Upper lobe of left lung (tissue), 4 donors: ENCODE measurements around the gene RPS24.

Source experiments
- CTCF ChIP-seq, 6 experiments: fragments of 450-650 bp in 4 of 6; fragments of 200-600 bp in 2 of 6; sonication (generic) in 2 of 6; IDR thresholded peaks; one replicate each; pipeline ENCODE4 v1.5.1; 2016 to 2019; ENCODE audit warnings: antibody characterized with exemption in 6 of 6
- EP300 ChIP-seq, 4 donors: sonication (generic); formaldehyde crosslinking; IDR thresholded peaks; one replicate each; pipeline ENCODE4 v1.5.1; 2017; ENCODE audit warnings: antibody characterized with exemption in 4 of 4, control low read depth in 2 of 4
- POLR2A ChIP-seq, 4 donors: fragments of 450-650 bp; IDR thresholded peaks; one replicate each; pipeline ENCODE4 v1.5.1; 2016 to 2017; ENCODE audit warnings: antibody characterized with exemption in 4 of 4, mild to moderate bottlenecking in 2 of 4
- POLR2AphosphoS5 ChIP-seq, 2 donors: sonication (generic); formaldehyde crosslinking; IDR thresholded peaks; one replicate each; pipeline ENCODE4 v1.5.1; 2017; ENCODE audit warnings: antibody characterized with exemption in 2 of 2

GRCh38 chr10:78069151-78069550, 35.5 kb downstream of the RPS24 start:
- TF ChIP-seq CTCF (IDR thresholded peaks at IDR 0.05) = no peak
- TF ChIP-seq POLR2A (IDR thresholded peaks at IDR 0.05) = no peak
- no peak for TF ChIP-seq EP300 (IDR thresholded peaks at IDR 0.05)
- TF ChIP-seq POLR2AphosphoS5 (IDR thresholded peaks at IDR 0.05) = no peak
